ENCODE results near the gene IFNGR2. TPM values are rescaled to one million over a fixed set of nuclear protein-coding genes. Genes with fewer than 3 reads are reported as not detected.

The IFNGR2 gene
- total and polyA plus RNA-seq, 2 donors (not counting 3 experiments of a cell fraction or from before 2014, with no cell fraction given) = 44.2 to 46.1 TPM

DNA sequence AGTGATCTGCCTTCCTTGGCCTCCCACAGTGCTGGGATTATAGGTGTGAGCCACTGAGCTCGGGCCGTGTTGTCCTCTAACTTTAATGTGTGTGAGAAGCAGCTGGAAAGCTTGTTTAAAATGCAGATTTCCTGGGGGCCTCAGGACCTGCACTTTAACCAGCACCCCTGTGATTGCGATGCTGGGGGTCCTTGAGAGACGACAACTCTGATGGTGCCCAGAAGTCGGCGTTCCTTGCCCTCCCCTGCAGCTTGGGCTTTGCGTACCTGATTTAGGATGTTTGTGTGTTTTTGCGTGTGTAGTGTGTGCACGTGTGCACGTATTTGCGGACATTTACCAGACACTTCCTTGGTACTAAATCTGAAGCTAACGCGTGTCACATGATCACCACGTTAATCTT, 10.9 kb downstream of the IFNGR2 start:
- FAIRE-seq (no peak), DNase-seq (ENCODE audit: low read depth, low spot score) (no peak)
- BruUV-seq (replicated peaks) = no TSS peak
- H3K4me1 ChIP-seq (ENCODE audit: control insufficient read depth, extremely low read depth, insufficient read depth, low read length) = no peaks in the 10 kb centered on the region
- no peak overlapping the region for H3K9ac ChIP-seq (replicated peaks; ENCODE audit: extremely low read depth, insufficient read depth, low read length)
- intact Hi-C loops (cut with micrococcal nuclease) (no loop called here), dilution Hi-C loops (cut with MboI; ENCODE audit: extremely low pct_ligation_motif_present, low sequenced_read_pairs) (no loop called here)
- ChIA-PET CTCF (no interaction called here), POLR2A (no interaction called here)
- H3K9me1 ChIP-seq (replicated peaks; ENCODE audit: control insufficient read depth, extremely low read depth, insufficient read depth, low read length) = no peaks in the 10 kb centered on the region
- TF ChIP-seq MYC (IDR thresholded peaks at IDR 0.05; ENCODE audit: low read depth, low read length) = no peak
- TF ChIP-seq EZH2 (IDR thresholded peaks at IDR 0.05; ENCODE audit: borderline replicate concordance, low read depth, low read length, severe bottlenecking) = no peak
- no peak for TF ChIP-seq GATA2 (IDR thresholded peaks at IDR 0.05; ENCODE audit: insufficient read depth, insufficient read length, low read depth, low read length)
- no peak for TF ChIP-seq FOS (IDR thresholded peaks at IDR 0.05; ENCODE audit: borderline replicate concordance, insufficient read depth, low read length)
- no peak for TF ChIP-seq CTCF (IDR thresholded peaks at IDR 0.05; ENCODE audit: extremely low read depth in 1 of 2, insufficient read depth in 1 of 2, low read depth in 1 of 2, low read length in 2 of 2)
- TF ChIP-seq JUN (IDR thresholded peaks at IDR 0.05; ENCODE audit: borderline replicate concordance, insufficient read depth, insufficient read length, low read depth) = no peak
- no peak for TF ChIP-seq MAX (IDR thresholded peaks at IDR 0.05; ENCODE audit: insufficient read depth, insufficient read length)
- no peak for TF ChIP-seq POLR2A (IDR thresholded peaks at IDR 0.05; ENCODE audit: low read depth, low read length)
- TF ChIP-seq POLR2AphosphoS5 (IDR thresholded peaks at IDR 0.05; ENCODE audit: insufficient read depth, low read depth, low read length) = no peak
- H3K27me3 ChIP-seq (ENCODE audit: control insufficient read depth in 2 of 2, insufficient read depth in 2 of 2, low read length in 2 of 2) = no peaks in the 10 kb centered on the region
- peaks cover 3 to 7% of the 10 kb centered on the region in 2 experiments for H3K36me3 ChIP-seq (ENCODE audit: control insufficient read depth in 2 of 2, extremely low read depth in 1 of 2, insufficient read depth in 2 of 2, low read length in 2 of 2)
- peaks cover 61% of the 10 kb centered on the region for H3K79me2 ChIP-seq (ENCODE audit: control insufficient read depth, insufficient read depth, low read length)
- no peak overlapping the region for H3K4me3 ChIP-seq (replicated peaks in 1 of 3; ENCODE audit: insufficient read depth in 1 of 3, low read depth in 1 of 3, low read length in 3 of 3)
- no peaks in the 10 kb centered on the region for H4K20me1 ChIP-seq (replicated peaks; ENCODE audit: control insufficient read depth, extremely low read depth, insufficient read depth, low read length)
- no peak overlapping the region for H2AFZ ChIP-seq (ENCODE audit: low read depth, low read length)
- H3K27ac ChIP-seq (ENCODE audit: insufficient read depth, low read depth, low read length) = no peak overlapping the region
- no peaks in the 10 kb centered on the region for H3K9me3 ChIP-seq (replicated peaks; ENCODE audit: control insufficient read depth, insufficient read depth, low read length)
- H3K4me2 ChIP-seq (ENCODE audit: insufficient read depth, low read length) = no peak overlapping the region

Data from endothelial cell of umbilical vein (primary cell).